Measurements from ENCODE around the gene BIRC6. TPM values are rescaled to one million over a fixed set of nuclear protein-coding genes. Genes with fewer than 3 reads are reported as not detected.
"Not testable (repeated sequence)": the region's sequence is repeated elsewhere in the genome, so short reads cannot be mapped to it uniquely, and the experiment has no call there.

BIRC6 gene, protein sequence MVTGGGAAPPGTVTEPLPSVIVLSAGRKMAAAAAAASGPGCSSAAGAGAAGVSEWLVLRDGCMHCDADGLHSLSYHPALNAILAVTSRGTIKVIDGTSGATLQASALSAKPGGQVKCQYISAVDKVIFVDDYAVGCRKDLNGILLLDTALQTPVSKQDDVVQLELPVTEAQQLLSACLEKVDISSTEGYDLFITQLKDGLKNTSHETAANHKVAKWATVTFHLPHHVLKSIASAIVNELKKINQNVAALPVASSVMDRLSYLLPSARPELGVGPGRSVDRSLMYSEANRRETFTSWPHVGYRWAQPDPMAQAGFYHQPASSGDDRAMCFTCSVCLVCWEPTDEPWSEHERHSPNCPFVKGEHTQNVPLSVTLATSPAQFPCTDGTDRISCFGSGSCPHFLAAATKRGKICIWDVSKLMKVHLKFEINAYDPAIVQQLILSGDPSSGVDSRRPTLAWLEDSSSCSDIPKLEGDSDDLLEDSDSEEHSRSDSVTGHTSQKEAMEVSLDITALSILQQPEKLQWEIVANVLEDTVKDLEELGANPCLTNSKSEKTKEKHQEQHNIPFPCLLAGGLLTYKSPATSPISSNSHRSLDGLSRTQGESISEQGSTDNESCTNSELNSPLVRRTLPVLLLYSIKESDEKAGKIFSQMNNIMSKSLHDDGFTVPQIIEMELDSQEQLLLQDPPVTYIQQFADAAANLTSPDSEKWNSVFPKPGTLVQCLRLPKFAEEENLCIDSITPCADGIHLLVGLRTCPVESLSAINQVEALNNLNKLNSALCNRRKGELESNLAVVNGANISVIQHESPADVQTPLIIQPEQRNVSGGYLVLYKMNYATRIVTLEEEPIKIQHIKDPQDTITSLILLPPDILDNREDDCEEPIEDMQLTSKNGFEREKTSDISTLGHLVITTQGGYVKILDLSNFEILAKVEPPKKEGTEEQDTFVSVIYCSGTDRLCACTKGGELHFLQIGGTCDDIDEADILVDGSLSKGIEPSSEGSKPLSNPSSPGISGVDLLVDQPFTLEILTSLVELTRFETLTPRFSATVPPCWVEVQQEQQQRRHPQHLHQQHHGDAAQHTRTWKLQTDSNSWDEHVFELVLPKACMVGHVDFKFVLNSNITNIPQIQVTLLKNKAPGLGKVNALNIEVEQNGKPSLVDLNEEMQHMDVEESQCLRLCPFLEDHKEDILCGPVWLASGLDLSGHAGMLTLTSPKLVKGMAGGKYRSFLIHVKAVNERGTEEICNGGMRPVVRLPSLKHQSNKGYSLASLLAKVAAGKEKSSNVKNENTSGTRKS (N-terminal part only)
- total RNA-seq: 178 and 211 TPM in 2 replicates

GRCh38 chr2:32356681-32357317 is at the start of gene BIRC6:
Gene BIRC6 (plus strand): TSS chr2:32357023. CDS start chr2:32357162, 139 bp downstream.
- H3K4me3 ChIP-seq (ENCODE audit: low read depth, low read length): peak within 1 kb of the TSS; percentile 77
- no peak for TF ChIP-seq CTCF (IDR thresholded peaks at IDR 0.05; ENCODE audit: insufficient read depth, low read depth, low read length)
- DNase-seq (ENCODE audit: low read depth): peak; percentile 97

DNA sequence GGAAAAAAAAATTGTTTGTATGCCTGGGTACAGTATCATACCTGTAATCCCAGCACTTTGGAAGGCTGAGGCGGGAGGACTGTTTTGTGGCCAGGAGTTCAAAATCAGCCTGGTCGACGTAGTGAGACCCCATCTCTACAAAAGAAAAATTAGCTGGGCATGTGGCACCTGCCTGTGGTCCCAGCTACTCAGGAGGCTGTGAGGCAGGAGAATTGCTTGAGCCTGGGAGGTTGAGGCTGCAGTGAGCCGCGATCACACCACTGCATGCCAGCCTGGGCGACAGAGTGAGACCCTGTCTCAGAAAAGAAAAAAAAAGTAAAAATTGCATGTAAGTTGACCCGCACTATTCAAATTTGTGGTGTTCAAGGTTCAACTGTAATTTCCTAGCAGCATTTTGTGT is 46.2 kb upstream of the BIRC6 start:
- DNase-seq (ENCODE audit: low read depth): no peak
- no peak for TF ChIP-seq CTCF (IDR thresholded peaks at IDR 0.05; ENCODE audit: insufficient read depth, low read depth, low read length)
- no peak overlapping the region for H3K4me3 ChIP-seq (ENCODE audit: low read depth, low read length)

DNA sequence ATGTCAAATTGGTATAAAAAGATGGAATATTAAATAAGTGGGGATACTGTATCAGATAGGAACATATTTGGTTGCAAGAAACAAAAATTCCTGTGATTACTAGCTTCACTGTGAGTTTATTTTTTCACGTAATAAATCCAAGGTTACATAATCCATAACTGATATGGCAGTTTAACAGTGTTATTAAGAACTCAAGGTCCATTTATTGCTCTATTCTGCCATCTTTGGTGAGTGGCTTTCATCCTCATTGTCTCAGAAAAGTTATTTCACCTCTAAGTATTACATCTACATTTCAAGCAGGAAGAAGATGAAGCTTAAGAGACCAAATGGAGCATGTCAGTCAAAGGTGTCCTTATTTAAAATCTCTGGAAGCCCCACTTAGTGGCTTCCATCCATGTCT is 41.9 kb upstream of the BIRC6 start:
- H3K4me3 ChIP-seq (ENCODE audit: low read depth, low read length): no peak overlapping the region
- DNase-seq (ENCODE audit: low read depth): no peak
- no peak for TF ChIP-seq CTCF (IDR thresholded peaks at IDR 0.05; ENCODE audit: insufficient read depth, low read depth, low read length)

DNA sequence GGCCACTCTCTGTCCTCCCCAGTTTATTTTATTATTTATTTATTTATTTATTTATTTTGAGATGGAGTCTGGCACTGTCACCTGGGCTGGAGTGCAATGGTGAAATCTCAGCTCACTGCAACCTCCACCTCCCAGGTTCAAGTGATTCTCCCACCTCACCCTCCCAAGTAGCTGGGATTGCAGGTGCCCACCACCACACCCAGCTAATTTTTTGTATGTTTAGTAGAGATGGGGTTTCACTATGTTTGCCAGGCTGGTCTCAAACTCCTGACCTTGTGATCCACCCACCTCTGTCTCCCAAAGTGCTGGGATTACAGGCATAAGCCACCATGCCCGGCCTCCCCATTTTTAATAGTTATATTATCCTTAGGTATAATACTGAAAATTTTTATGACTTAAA is 28.1 kb upstream of the BIRC6 start:
- DNase-seq (ENCODE audit: low read depth); H3K4me3 ChIP-seq (ENCODE audit: low read depth, low read length): not testable (repeated sequence)

DNA sequence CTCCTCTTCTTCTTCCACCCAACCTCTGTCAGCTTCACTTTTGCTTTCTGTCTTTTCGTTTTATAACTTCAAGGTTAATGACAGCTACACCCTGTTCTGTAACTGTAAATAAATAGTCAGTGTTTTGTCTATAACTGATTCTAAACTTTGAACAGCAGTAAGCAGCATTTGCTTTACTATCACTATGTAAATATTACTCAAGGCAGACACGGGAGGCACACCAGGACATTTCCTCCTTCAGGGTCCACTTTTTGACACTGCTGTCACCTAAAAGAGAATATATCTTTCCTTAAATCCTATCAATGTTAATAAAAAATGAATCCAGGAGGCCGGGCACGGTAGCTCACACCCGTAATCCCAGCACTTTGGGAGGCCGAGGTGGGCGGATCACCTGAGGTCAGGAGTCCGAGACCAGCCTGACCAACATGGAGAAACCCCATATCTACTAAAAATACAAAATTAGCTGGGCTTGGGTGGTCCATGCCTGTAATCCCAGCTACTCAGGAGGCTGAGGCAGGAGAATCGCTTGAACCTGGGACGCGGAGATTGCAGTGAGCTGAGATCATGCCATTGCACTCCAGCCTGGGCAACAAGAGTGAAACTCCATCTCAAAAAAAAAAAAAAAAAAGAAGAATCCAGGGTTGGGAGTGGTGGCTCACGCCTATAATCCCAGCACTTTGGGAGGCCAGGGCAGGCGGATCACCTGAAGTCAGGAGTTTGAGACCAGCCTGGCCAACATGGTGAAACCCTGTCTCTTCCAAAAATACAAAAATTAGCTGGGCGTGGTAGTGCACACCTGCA is 27.4 kb upstream of the BIRC6 start:
- not testable (repeated sequence) for H3K4me3 ChIP-seq (ENCODE audit: low read depth, low read length)

DNA sequence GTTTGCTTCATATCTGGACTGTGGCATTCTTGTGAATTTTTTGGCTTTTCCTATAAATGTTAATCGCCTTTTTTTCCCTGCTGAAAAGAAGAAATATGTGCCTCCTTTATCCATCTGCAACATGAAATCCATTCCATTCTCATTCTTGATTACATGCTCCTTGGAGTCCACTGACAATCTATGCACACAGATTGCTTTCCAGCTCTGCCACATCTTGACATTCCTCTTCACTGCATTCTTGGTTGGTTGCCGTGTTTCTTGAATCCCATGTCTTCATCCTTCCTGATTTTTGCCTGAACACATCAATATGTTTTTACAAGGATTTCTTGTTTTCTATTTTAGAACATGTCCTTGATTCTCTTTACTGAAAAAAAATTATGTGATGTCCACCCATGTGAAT is 26.7 kb upstream of the BIRC6 start:
- no peak overlapping the region for H3K4me3 ChIP-seq (ENCODE audit: low read depth, low read length)
- no peak for TF ChIP-seq CTCF (IDR thresholded peaks at IDR 0.05; ENCODE audit: insufficient read depth, low read depth, low read length)
- DNase-seq (ENCODE audit: low read depth): no peak

More for the DNA sequence above, 27.4 kb upstream of the BIRC6 start:
- not testable (repeated sequence) for DNase-seq (ENCODE audit: low read depth)

DNA sequence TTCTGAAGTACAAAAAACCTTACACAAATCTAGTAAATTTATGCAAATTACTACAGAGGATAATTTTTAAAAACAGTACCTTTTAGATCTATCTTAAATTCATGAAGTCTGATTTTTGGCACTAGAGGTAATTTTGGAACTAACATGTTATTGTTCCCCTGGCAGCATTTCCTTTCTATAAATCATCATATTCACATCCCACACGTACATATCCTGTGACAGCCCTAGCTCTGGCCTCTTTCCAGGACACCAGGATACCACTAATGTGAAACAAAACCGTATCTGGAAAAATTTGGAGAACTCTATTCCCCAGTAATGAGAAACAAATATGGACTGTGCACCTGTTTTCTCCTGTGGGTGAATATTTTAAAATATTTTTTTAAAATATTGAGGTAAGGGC is 14.0 kb upstream of the BIRC6 start:
- no peak for TF ChIP-seq CTCF (IDR thresholded peaks at IDR 0.05; ENCODE audit: insufficient read depth, low read depth, low read length)
- H3K4me3 ChIP-seq (ENCODE audit: low read depth, low read length): no peak overlapping the region
- DNase-seq (ENCODE audit: low read depth): no peak

DNA sequence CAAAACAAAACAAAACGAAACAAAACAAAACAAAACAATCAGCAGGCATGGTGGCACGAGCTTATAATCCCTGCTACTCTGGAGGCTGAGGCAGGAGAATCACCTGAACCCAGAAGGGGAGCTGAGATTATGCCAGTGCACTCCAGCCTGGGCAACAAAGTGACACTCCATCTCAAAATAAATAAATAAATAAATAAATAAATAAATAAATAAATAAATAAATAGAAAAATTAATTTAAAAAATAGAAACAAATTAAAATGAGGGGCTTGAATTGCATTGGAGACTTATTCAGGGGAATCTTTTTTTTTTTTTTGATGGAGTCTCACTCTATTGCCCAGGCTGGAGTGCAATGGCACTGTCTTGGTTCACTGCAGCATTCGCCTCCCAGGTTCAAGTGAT is 6.0 kb upstream of the BIRC6 start:
- DNase-seq (ENCODE audit: low read depth); H3K4me3 ChIP-seq (ENCODE audit: low read depth, low read length): not testable (repeated sequence)
